IMR-90 (cell line): ENCODE data around the gene ELOVL5. TPM values are rescaled to one million over a fixed set of nuclear protein-coding genes. Genes with fewer than 3 reads are reported as not detected.
A peak's percentile ranks its signal among the peaks of the same experiment; 100 is the strongest.

Source experiments
- ATAC-seq: fragments of 200-7000 bp; cut with Tn5 transposase; 2 replicates; pipeline ENCODE4 v1.9.1; 2020; ENCODE audit warnings: low read depth, mild to moderate bottlenecking, moderate library complexity
- BruUV-seq: library from RNA; stranded (reverse); fragments of 400-500 nt; replicated peaks from 2 replicates; lab custom pipeline; 2021; lab: Mats Ljungman, UMichigan
- CTCF ChIA-PET: fragments of 300-600 bp; formaldehyde crosslinking; extraction: SDS; loops from one replicate; lab custom pipeline; 2021; ENCODE audit warnings: antibody characterized with exemption; lab: Yijun Ruan, JAX
- POLR2A ChIA-PET: fragments of 300-600 bp; sonication (Branson Sonifier 250); formaldehyde crosslinking; loops from one replicate; lab custom pipeline; 2022; ENCODE audit warnings: antibody characterized with exemption; ENCODE audit not compliant: unreplicated experiment; lab: Charles Lee
- DNase-seq: peaks from one replicate; pipeline ENCODE4 v3.0.0; 2013
- H2AFZ ChIP-seq: replicated peaks from 2 replicates; pipeline ENCODE3; 2013; ENCODE audit warnings: low read length, mild to moderate bottlenecking; ENCODE audit not compliant: poor library complexity
- H2AK5ac ChIP-seq: 2 replicates; pipeline ENCODE4 v1.6.1; 2013; ENCODE audit warnings: low read depth, low read length, inconsistent platforms
- H2AK9ac ChIP-seq: replicated peaks from 2 replicates; pipeline ENCODE3; 2013; ENCODE audit warnings: mild to moderate bottlenecking, low read depth, low read length, moderate library complexity; ENCODE audit not compliant: poor library complexity
- H2BK120ac ChIP-seq: 2 replicates; pipeline ENCODE4 v1.6.1; 2013; ENCODE audit warnings: low read depth, low read length, inconsistent platforms
- H2BK15ac ChIP-seq: 3 replicates; pipeline ENCODE4 v1.6.1; 2013; ENCODE audit warnings: low read depth, low read length, inconsistent platforms
- H2BK20ac ChIP-seq: 2 replicates; pipeline ENCODE4 v1.6.1; 2013; ENCODE audit warnings: low read depth, mild to moderate bottlenecking, inconsistent platforms, low read length, moderate library complexity
- H2BK5ac ChIP-seq: 2 replicates; pipeline ENCODE4 v1.6.1; 2013; ENCODE audit warnings: mild to moderate bottlenecking, low read depth, low read length, inconsistent platforms; ENCODE audit not compliant: poor library complexity, severe bottlenecking
- H3K14ac ChIP-seq: replicated peaks from 2 replicates; pipeline ENCODE4 v1.6.1; 2013; ENCODE audit warnings: low read depth, low read length, inconsistent platforms
- H3K18ac ChIP-seq: 2 replicates; pipeline ENCODE4 v1.6.1; 2013; ENCODE audit warnings: low read depth, low read length, control low read depth
- H3K23ac ChIP-seq: 2 replicates; pipeline ENCODE4 v1.6.1; 2013; ENCODE audit warnings: low read depth, low read length, inconsistent platforms
- H3K27ac ChIP-seq: 2 replicates; pipeline ENCODE4 v1.5.1; 2013; ENCODE audit warnings: mild to moderate bottlenecking, control low read depth, low read length; ENCODE audit not compliant: insufficient read depth
- H3K27me3 ChIP-seq: 2 replicates; pipeline ENCODE4 v1.6.1; 2013; ENCODE audit warnings: low read length; ENCODE audit not compliant: control insufficient read depth, insufficient read depth
- H3K36me3 ChIP-seq: 2 replicates; pipeline ENCODE4 v1.6.1; 2013; ENCODE audit warnings: low read length, mixed read lengths; ENCODE audit not compliant: control insufficient read depth, insufficient read depth
- H3K4ac ChIP-seq: 2 replicates; pipeline ENCODE4 v1.6.1; 2013; ENCODE audit warnings: low read depth, low read length, inconsistent platforms
- H3K4me1 ChIP-seq: 2 replicates; pipeline ENCODE4 v1.6.1; 2013; ENCODE audit warnings: low read length, mixed read lengths; ENCODE audit not compliant: control insufficient read depth, insufficient read depth
- H3K4me2 ChIP-seq: 2 replicates; pipeline ENCODE4 v1.6.1; 2013; ENCODE audit warnings: low read depth, mild to moderate bottlenecking, control low read depth, low read length, moderate library complexity
- H3K4me3 ChIP-seq: 2 replicates; pipeline ENCODE4 v1.5.1; 2013; ENCODE audit warnings: low read depth, mild to moderate bottlenecking, control low read depth, low read length, moderate library complexity; ENCODE audit not compliant: insufficient read depth
- H3K56ac ChIP-seq: 2 replicates; pipeline ENCODE4 v1.6.1; 2013; ENCODE audit warnings: low read length, inconsistent platforms; ENCODE audit not compliant: insufficient read depth; ENCODE audit errors: extremely low read depth
- H3K79me1 ChIP-seq, 2 experiments: 2 replicates each; pipeline ENCODE4 v1.6.1; 2013; ENCODE audit warnings: low read length in 2 of 2, inconsistent platforms in 1 of 2, low read depth in 1 of 2
- H3K9ac ChIP-seq: 2 replicates; pipeline ENCODE4 v1.6.1; 2013; ENCODE audit warnings: low read depth, low read length, control low read depth
- H3K9me1 ChIP-seq: 2 replicates; pipeline ENCODE4 v1.6.1; 2013; ENCODE audit warnings: low read length, inconsistent platforms; ENCODE audit not compliant: insufficient read depth
- H3K9me3 ChIP-seq: 2 replicates; pipeline ENCODE4 v1.6.1; 2013; ENCODE audit warnings: low read length; ENCODE audit not compliant: control insufficient read depth, insufficient read depth
- H4K20me1 ChIP-seq: 2 replicates; pipeline ENCODE4 v1.6.1; 2013; ENCODE audit warnings: low read length, inconsistent platforms; ENCODE audit not compliant: insufficient read depth
- H4K5ac ChIP-seq: 2 replicates; pipeline ENCODE4 v1.6.1; 2013; ENCODE audit warnings: mild to moderate bottlenecking, low read depth, low read length, control low read depth
- H4K8ac ChIP-seq, 2 experiments: 2 replicates each; pipeline ENCODE4 v1.6.1; 2013; ENCODE audit warnings: low read depth in 2 of 2, low read length in 2 of 2, control low read depth in 1 of 2, inconsistent platforms in 1 of 2
- H4K91ac ChIP-seq: 2 replicates; pipeline ENCODE4 v1.6.1; 2013; ENCODE audit warnings: low read depth, low read length, inconsistent platforms; ENCODE audit not compliant: insufficient read depth
- CHD1 ChIP-seq: IDR thresholded peaks from 2 replicates; pipeline ENCODE4 v1.6.1; 2012; ENCODE audit warnings: low read depth, low read length, improper control_type of control experiment
- RCOR1 ChIP-seq: IDR thresholded peaks from 2 replicates; pipeline ENCODE4 v1.6.1; 2012; ENCODE audit warnings: mild to moderate bottlenecking, low read length, improper control_type of control experiment; ENCODE audit not compliant: insufficient replicate concordance
- WGBS, 2 experiments: methylation state at CpG; one replicate each; pipeline versions ENCODE4 v1.1.5 to v1.1.7; 2013; ENCODE audit warnings: missing lambda C conversion rate in 2 of 2; ENCODE audit not compliant: insufficient read length in 1 of 2; ENCODE audit errors: extremely low coverage in 2 of 2; 5-methylcytosine and 5-hydroxymethylcytosine counted together
- dilution Hi-C: fragments of 300-500 bp; cut with HindIII; formaldehyde crosslinking; loops from one replicate; pipeline ENCODE4 v1.14.3; 2018; ENCODE audit warnings: low sequenced_read_pairs; ENCODE audit not compliant: unreplicated experiment
- in situ Hi-C: fragments of 300-500 bp; cut with MboI; formaldehyde crosslinking; loops from 3 replicates; pipeline ENCODE4 v1.14.3; 2019; ENCODE audit warnings: low sequenced_read_pairs, inconsistent platforms, mixed read lengths
- intact Hi-C: fragments of 100-400 bp; cut with micrococcal nuclease; formaldehyde crosslinking; loops from 2 replicates; pipeline ENCODE4 v1.10.0; 2022
- polyA plus RNA-seq, 3 experiments: library from polyadenylated mRNA; depleted of rRNA; stranded (reverse); fragments of >200 nt; gene quantifications; 2 replicates each; pipeline ENCODE4 v1.2.3, GENCODE V29; 2012; ENCODE audit warnings: low replicate concordance in 1 of 3
- total RNA-seq: library from RNA; depleted of rRNA; stranded (reverse); fragments of >200 nt; gene quantifications from 2 replicates; pipeline ENCODE4 v1.2.3, GENCODE V29; 2012

ELOVL5 gene
- total and polyA plus RNA-seq, 2 of the 4 experiments (the other 2 are of a cell fraction) = 32.1 to 42.3 TPM

DNA sequence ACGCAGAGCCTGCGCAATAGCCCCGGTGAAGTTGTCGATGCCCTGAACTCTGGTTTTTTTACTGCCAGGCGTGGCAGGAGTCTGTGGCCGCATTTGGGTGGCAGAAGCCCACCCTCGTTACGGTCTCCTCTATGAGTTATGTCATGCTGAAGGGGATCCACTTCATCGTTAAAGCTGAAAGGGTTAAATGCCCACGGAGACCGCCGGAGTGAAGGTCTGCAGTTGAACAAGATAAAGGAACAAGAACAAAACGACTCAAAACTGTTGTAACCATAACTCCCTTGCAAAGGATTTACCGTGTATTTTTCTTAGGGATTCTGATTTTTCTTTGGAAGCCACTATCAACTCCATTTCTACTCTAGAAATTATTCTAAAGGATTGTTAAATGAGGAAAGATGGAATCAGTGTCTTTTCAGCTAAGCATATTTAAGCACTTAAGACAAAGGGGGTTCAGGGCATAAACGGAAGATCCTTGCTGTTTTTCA is 501 bp upstream of the ELOVL5 start:
- H2BK5ac ChIP-seq = peak overlapping the region; percentile 27
- DNase-seq = no peak

More for the DNA sequence above, 501 bp upstream of the ELOVL5 start:
- dilution Hi-C loops = no loop called here
- Histone ChIP-seq H3K4ac (peak overlapping the region; percentile 92), H4K20me1 (peaks cover 24% of the 10 kb centered on the region), H3K9me1 (peaks cover 3% of the 10 kb centered on the region; the same call in 1 of the 2 replicates), H3K9ac (peak overlapping the region; percentile 90), H2AK9ac (peak overlapping the region; percentile 11), H3K23ac (peak overlapping the region; percentile 76; the same call in 1 of the 2 replicates), H2BK120ac (peak overlapping the region; percentile 36), H2BK20ac (peak overlapping the region; percentile 38; the same call in 1 of the 2 replicates), H3K18ac (peak overlapping the region; percentile 81), H3K9me3 (no peaks in the 10 kb centered on the region), H4K5ac (peak overlapping the region; percentile 95), H2AK5ac (peak overlapping the region; percentile 27; the same call in 1 of the 2 replicates), H3K56ac (peak overlapping the region; percentile 77; the same call in 1 of the 2 replicates), H4K91ac (peak overlapping the region; percentile 90), H3K36me3 (no peaks in the 10 kb centered on the region), H3K4me3 (peak overlapping the region; percentile 95), H3K4me2 (peak overlapping the region; percentile 87), H3K79me1 (peaks cover 10 to 29% of the 10 kb centered on the region in 2 experiments; a peak in 2 of 4 replicates), H3K4me1 (0 out of 2 replicates have a peak, but pooled peaks cover 1% of the 10 kb centered on the region), H3K27ac (peak overlapping the region; percentile 91), H2BK15ac (peak overlapping the region; percentile 60; the same call in 1 of the 3 replicates), H3K27me3 (peaks cover 3% of the 10 kb centered on the region; the same call in 1 of the 2 replicates), H4K8ac (peak overlapping the region; percentile 94), H3K14ac (peak overlapping the region; percentile 92), H2AFZ (peak overlapping the region; percentile 98)
- POLR2A ChIA-PET = interaction anchor here (0.6 kb wide), 1 partner anchor 255 kb away, joined by 3 read pairs; no protein-coding TSS in a partner anchor
- no peak for ATAC-seq
- in situ Hi-C loops = no loop called here
- CTCF ChIA-PET = no interaction called here
- no TSS peak for BruUV-seq
- intact Hi-C loops = loop anchor here (5.0 kb wide), 4 partner anchors 57 to 177 kb away; no protein-coding TSS in a partner anchor
- 10% methylated on average over 2 of the region's 15 CpGs; no CpG with 5 or more reads in 1 of the 2 experiments for WGBS, 2 experiments
- TF ChIP-seq CHD1 (no peak), RCOR1 (no peak)
